OCI-LY1 (cell line): ENCODE data around the gene POLA2.
"Not testable (repeated sequence)": the region's sequence is repeated elsewhere in the genome, so short reads cannot be mapped to it uniquely, and the experiment has no call there.

ENCODE experiments used
- EZH2 ChIP-seq: fragments of 200-600 bp; sonication (generic), shearing (Covaris generic); IDR thresholded peaks from 2 replicates; pipeline ENCODE4 v1.8.0; 2017; ENCODE audit warnings: borderline replicate concordance, mixed run types, mild to moderate bottlenecking, antibody characterized with exemption, low read length, moderate library complexity, mixed read lengths
- TF ChIP-seq, protein P1 (sequence below): fragments of 200-600 bp; sonication (generic), shearing (Covaris generic); IDR thresholded peaks from 2 replicates; pipeline ENCODE4 v1.5.1; 2017; ENCODE audit warnings: mild to moderate bottlenecking, antibody characterized with exemption, low read length, moderate library complexity, mixed read lengths

DNA sequence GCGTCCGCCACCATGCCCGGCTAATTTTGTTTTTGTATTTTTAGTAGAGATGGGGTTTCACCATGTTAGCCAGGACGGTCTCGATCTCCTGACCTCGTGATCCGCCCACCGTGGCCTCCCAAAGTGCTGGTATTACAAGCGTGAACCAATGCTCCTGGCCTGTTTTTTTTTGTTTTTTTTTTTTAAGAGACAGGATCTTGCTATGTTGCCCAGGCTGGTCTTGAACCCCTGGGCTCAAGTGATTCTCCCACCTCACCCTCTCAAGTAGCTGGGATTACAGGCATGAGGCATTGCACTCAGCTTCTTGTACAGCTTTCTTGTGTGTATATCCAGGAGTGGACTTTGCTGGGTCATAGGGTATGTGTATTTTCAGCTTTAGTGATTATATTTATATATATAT is 70.8 kb downstream of the POLA2 start:
- TF ChIP-seq, protein P1, sequence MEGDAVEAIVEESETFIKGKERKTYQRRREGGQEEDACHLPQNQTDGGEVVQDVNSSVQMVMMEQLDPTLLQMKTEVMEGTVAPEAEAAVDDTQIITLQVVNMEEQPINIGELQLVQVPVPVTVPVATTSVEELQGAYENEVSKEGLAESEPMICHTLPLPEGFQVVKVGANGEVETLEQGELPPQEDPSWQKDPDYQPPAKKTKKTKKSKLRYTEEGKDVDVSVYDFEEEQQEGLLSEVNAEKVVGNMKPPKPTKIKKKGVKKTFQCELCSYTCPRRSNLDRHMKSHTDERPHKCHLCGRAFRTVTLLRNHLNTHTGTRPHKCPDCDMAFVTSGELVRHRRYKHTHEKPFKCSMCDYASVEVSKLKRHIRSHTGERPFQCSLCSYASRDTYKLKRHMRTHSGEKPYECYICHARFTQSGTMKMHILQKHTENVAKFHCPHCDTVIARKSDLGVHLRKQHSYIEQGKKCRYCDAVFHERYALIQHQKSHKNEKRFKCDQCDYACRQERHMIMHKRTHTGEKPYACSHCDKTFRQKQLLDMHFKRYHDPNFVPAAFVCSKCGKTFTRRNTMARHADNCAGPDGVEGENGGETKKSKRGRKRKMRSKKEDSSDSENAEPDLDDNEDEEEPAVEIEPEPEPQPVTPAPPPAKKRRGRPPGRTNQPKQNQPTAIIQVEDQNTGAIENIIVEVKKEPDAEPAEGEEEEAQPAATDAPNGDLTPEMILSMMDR, result not testable (repeated sequence)
- not testable (repeated sequence) for TF ChIP-seq EZH2
